Activated naive CD4-positive, alpha-beta T cell treated with anti-CD3 and anti-CD28 coated beads, Interleukin-2, amount 10 ng/mL, durations not matched to agents 7 days and 5 days (primary cell): ENCODE measurements around the gene ADIPOR2.

Experiments
- CTCF ChIA-PET: fragments of 350-600 bp; sonication (Branson Sonifier 250); formaldehyde crosslinking; loops from one replicate; lab custom pipeline; 2021; ENCODE audit warnings: antibody characterized with exemption; lab: Charles Lee
- DNase-seq: peaks from one replicate; pipeline ENCODE4 v3.0.0-alpha.2; 2020
- H3K27ac Mint-ChIP-seq: one replicate; pipeline ENCODE4 v1.8.0; 2021; ENCODE audit warnings: mild to moderate bottlenecking, moderate library complexity, mixed read lengths
- H3K27me3 Mint-ChIP-seq: one replicate; pipeline ENCODE4 v1.8.0; 2021; ENCODE audit warnings: mild to moderate bottlenecking, mixed read lengths
- H3K36me3 Mint-ChIP-seq: one replicate; pipeline ENCODE4 v1.8.0; 2021; ENCODE audit warnings: mixed read lengths
- H3K4me1 Mint-ChIP-seq: one replicate; pipeline ENCODE4 v1.8.0; 2021; ENCODE audit warnings: mixed read lengths
- H3K4me3 Mint-ChIP-seq: one replicate; pipeline ENCODE4 v1.8.0; 2021; ENCODE audit warnings: mild to moderate bottlenecking, moderate library complexity, mixed read lengths
- H3K9me3 Mint-ChIP-seq: one replicate; pipeline ENCODE4 v1.8.0; 2021; ENCODE audit warnings: mixed read lengths

The ADIPOR2 gene

DNA sequence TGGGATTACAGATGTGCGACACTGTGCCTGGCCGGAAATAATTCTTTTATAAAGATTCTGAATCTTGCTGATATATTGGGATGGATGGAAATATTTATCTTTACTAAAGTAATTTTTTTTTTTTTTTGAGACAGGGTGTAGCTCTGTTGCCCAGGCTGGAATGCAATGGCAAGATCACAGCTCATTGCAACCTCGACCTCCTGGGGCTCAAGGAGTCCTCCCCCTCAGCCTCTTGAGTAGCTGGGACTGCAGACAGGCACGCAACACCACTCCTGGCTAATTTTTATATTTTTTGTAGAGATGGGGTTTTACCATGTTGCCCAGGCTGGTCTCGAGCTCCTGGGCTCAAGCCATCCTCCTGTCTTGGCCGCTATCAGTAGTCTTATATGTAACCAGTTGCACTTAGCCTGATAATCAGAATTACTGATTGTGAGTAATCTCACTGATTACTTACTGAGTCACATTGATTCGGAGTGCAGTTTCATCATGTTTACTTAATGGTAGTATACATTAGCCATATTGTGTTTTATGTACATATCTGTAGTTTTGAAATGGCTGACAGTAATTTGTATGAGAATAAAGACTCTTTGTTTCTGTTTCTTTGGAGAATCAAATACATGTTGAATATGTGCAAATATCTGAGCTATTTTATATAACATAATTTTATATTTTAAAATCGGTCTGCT lies 79.1 kb downstream of the ADIPOR2 start:
- Mint-ChIP-seq H3K27ac (no peak overlapping the region), H3K27me3 (no peaks in the 10 kb centered on the region), H3K9me3 (no peaks in the 10 kb centered on the region), H3K4me1 (no peaks in the 10 kb centered on the region), H3K4me3 (no peak overlapping the region), H3K36me3 (peaks cover 13% of the 10 kb centered on the region)
- no peak for DNase-seq
- CTCF ChIA-PET: interaction anchor here (0.7 to 1.6 kb wide), 3 partner anchors 9 to 135 kb away, joined by 3 to 5 read pairs (median 3); no protein-coding TSS in a partner anchor

DNA sequence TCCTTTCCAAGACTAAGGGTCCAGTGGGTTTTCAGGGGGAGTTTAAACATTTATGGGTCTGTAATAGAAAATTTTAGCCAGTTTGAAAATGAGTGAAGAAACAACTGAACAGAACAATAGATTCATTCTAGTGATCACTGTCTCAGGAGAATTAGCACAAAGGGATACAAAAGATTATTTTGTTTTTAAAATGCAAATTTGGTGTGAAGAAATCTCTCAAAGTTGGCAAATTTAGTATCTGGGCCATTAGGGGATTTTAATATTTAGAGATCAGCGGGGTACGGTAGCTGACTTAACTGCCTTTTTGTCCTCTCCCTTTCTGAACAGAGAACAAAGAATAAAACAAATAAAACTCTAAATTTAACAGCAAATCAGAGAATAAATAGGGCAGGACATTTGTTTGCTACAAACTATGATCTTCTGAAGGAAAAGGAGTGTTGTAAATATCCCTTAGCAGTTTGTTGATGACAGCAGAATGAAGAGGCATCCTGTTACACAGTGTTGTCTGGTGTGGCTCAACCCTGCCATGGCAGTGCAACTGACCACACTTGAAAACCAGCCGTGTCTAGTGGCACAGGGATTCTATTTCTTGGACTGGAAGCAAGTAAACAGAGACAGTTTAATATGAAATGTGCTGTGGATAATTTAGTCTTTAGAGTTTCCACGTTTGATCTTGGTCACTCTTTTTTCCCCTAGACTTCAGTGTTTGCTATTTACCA lies 83.2 kb downstream of the ADIPOR2 start:
- Mint-ChIP-seq H3K27me3 (no peaks in the 10 kb centered on the region), H3K27ac (no peak overlapping the region), H3K4me3 (no peak overlapping the region), H3K9me3 (no peaks in the 10 kb centered on the region), H3K36me3 (peaks cover 33% of the 10 kb centered on the region), H3K4me1 (no peaks in the 10 kb centered on the region)
- CTCF ChIA-PET: interaction anchor here (0.6 kb wide), 1 partner anchor 122 kb away, joined by 3 read pairs; no protein-coding TSS in a partner anchor
- no peak for DNase-seq

DNA sequence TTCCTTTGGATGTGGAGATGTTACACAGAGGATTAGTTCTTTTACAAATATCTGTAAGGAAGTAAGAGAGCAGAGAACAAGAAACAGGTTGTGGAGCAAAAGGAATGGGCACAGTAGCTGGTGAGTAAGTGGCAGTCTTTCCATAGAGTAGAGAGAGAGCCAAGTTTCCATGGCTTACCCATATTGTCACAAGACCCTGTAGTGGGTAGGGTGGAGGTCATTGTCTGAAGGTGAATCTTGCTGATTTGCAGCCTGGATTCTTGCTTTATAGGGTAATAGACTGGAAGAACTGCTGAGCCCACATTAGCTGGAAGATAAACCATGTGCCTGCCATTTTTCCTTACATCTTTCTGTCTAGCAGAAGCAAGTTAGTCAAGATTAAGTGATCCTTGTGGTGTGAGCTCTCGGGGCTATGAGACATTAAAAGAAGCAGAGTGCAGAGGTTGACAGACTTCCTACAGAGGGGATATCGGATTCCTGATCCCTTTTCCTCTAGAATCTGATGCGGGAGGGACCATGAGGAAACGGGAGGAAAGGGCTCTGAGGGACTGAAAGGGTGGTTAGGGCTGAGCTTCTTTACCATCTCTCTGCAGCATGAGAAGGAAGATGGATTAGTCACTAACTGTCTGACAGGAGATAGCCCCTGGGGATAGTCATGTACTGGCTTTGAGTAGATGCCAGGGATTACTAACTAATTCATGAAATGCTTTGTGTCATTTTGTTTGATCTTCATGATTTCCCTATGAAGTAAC lies 85.5 kb downstream of the ADIPOR2 start:
- no peak for DNase-seq
- Mint-ChIP-seq H3K4me3 (no peak overlapping the region), H3K27me3 (no peaks in the 10 kb centered on the region), H3K36me3 (peaks cover 42% of the 10 kb centered on the region), H3K27ac (no peak overlapping the region), H3K9me3 (no peaks in the 10 kb centered on the region), H3K4me1 (no peaks in the 10 kb centered on the region)
- CTCF ChIA-PET: interaction anchor here (0.8 kb wide), 1 partner anchor 15 kb away, joined by 3 read pairs; no protein-coding TSS in a partner anchor

DNA sequence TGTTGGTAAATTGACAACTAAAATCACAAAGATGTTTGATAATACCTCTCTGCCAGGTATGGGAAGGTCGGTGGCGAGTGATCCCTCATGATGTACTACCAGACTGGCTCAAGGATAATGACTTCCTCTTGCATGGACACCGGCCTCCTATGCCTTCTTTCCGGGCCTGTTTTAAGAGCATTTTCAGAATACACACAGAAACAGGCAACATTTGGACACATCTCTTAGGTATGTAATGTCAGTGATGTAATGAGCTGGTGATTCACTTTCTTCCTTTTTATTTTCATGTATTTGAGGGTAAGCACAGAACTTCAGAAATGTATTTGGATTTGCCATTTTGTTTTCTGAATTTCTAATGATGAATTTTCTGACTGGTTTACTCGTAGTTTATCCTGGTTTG lies 86.9 kb downstream of the ADIPOR2 start:
- Mint-ChIP-seq H3K27me3 (no peaks in the 10 kb centered on the region), H3K36me3 (peaks cover 45% of the 10 kb centered on the region), H3K4me1 (no peaks in the 10 kb centered on the region), H3K27ac (no peak overlapping the region), H3K4me3 (no peak overlapping the region), H3K9me3 (no peaks in the 10 kb centered on the region)
- no peak for DNase-seq
- CTCF ChIA-PET: no interaction called here

DNA sequence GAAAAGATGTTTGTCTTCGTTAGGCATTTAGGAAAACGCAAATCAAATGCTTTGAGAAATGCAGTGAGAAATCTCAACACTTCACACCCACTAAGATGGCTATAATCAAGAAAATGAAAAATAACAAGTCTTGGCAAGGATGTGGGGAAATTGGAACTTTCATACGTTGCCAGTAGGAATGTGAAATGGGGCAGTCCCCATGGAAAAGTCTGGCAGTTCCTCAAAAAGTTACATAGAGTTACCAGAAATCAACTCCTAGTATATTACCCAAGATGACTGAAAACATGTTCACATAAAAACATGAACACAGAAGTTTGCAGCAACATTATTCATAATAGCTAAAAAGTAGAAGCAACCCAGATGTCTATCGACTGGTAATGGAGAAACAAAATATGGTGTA lies 88.0 kb downstream of the ADIPOR2 start:
- CTCF ChIA-PET: interaction anchor here (1.5 kb wide), 1 partner anchor 12 kb away, joined by 7 read pairs; no protein-coding TSS in a partner anchor
- Mint-ChIP-seq H3K27me3 (no peaks in the 10 kb centered on the region), H3K4me1 (no peaks in the 10 kb centered on the region), H3K4me3 (no peak overlapping the region), H3K36me3 (peaks cover 41% of the 10 kb centered on the region), H3K9me3 (no peaks in the 10 kb centered on the region), H3K27ac (no peak overlapping the region)
- no peak for DNase-seq

DNA sequence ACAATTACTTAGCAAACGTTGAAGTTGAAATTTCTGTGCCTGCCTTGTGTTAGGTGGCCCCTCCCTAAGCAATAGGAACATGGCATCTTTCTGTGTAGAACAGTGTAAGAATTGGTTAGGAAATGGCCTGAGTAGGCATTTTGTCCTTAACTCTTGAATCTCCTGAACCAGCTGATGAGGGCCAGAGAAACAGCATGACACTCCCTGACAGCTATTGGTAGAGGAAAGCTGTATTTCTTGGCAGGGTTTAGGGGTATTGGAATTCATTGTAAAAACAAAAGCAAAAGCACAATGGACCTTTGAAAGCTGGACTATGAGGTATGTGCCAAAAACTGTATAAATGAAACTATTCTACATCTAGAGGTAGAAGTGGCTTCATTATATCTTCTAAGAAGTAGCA lies 88.9 kb downstream of the ADIPOR2 start:
- CTCF ChIA-PET: interaction anchor here (1.5 kb wide), 1 partner anchor 12 kb away, joined by 7 read pairs; no protein-coding TSS in a partner anchor
- DNase-seq: no peak
- Mint-ChIP-seq H3K36me3 (peaks cover 45% of the 10 kb centered on the region), H3K27me3 (no peaks in the 10 kb centered on the region), H3K4me3 (no peak overlapping the region), H3K27ac (no peak overlapping the region), H3K9me3 (no peaks in the 10 kb centered on the region), H3K4me1 (no peaks in the 10 kb centered on the region)

DNA sequence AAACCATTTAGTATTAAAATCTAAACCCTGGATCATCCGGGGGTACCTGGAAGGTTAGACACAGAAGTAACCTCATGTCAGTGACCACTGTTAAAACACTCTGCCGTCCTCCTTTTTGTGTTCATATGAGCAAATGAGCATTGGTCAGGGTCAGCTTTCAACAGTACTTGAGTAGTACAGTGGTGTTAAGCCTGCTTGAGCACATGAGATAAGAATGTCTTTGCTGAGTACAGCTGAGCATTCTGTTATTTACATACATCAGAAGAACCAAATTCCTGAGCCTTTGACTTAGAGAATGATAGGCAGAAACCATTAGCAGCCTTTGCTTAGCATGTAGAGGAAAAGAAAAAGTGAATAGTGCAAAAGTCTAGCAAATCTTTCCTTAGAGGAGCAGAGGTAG lies 90.9 kb downstream of the ADIPOR2 start:
- CTCF ChIA-PET: interaction anchor here (17.3 kb wide), 1 partner anchor 127 kb away, joined by 326 read pairs; no protein-coding TSS in a partner anchor
- Mint-ChIP-seq H3K27me3 (no peaks in the 10 kb centered on the region), H3K9me3 (no peaks in the 10 kb centered on the region), H3K4me1 (no peaks in the 10 kb centered on the region), H3K4me3 (no peak overlapping the region), H3K36me3 (peaks cover 46% of the 10 kb centered on the region), H3K27ac (peak overlapping the region; percentile 4)
- DNase-seq: no peak

DNA sequence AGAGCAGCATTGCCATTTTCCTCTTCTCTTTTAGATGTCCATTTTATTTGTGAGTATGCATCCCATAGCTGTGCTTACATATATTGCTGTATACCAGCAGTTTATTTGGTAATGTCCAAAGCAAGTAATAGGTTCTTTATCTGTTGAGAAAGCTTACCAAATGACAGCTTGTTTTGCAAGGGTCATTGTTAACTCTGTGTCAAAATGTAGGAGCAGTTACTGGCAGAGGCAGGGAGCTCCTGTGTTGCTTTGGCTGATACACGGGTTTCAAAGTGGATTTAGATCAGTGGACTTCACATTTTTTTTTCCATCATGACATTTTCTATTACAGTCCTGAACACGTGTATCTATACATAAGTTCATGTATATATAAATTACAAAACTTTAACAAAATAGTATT lies 91.3 kb downstream of the ADIPOR2 start:
- no peak for DNase-seq
- H3K36me3 Mint-ChIP-seq: peaks cover 46% of the 10 kb centered on the region
- H3K27ac Mint-ChIP-seq: no peak overlapping the region
- no peak overlapping the region for H3K4me3 Mint-ChIP-seq
- CTCF ChIA-PET: interaction anchor here (17.3 kb wide), 1 partner anchor 127 kb away, joined by 326 read pairs; no protein-coding TSS in a partner anchor
- no peaks in the 10 kb centered on the region for H3K9me3 Mint-ChIP-seq
- no peaks in the 10 kb centered on the region for H3K4me1 Mint-ChIP-seq
- no peaks in the 10 kb centered on the region for H3K27me3 Mint-ChIP-seq

DNA sequence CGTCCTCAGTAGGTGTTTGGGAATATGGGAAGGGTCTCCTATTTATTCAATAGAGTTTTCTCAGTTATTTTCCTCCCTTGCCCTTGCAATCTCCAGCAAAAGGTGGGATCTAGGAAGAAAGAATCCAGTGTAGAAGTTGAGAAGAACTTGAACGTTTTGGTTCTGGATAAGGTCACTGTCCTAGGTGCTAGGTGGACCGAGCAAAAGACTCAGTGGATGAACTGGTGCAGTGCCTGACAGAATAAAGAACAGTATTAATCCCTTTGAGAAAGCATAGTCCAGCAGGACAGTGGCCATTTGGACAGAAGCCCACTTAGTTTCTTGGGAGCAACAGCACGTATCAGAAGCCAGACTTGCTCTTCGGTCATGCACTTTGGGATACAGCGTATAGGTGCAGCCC lies 96.8 kb downstream of the ADIPOR2 start:
- peaks cover 22% of the 10 kb centered on the region for H3K4me1 Mint-ChIP-seq
- H3K36me3 Mint-ChIP-seq: peaks cover 23% of the 10 kb centered on the region
- CTCF ChIA-PET: interaction anchor here (9.4 to 17.3 kb wide), 2 partner anchors 133 to 152 kb away, joined by 110 to 326 read pairs; no protein-coding TSS in a partner anchor
- H3K4me3 Mint-ChIP-seq: no peak overlapping the region
- no peaks in the 10 kb centered on the region for H3K9me3 Mint-ChIP-seq
- no peak for DNase-seq
- H3K27ac Mint-ChIP-seq: no peak overlapping the region
- H3K27me3 Mint-ChIP-seq: no peaks in the 10 kb centered on the region

DNA sequence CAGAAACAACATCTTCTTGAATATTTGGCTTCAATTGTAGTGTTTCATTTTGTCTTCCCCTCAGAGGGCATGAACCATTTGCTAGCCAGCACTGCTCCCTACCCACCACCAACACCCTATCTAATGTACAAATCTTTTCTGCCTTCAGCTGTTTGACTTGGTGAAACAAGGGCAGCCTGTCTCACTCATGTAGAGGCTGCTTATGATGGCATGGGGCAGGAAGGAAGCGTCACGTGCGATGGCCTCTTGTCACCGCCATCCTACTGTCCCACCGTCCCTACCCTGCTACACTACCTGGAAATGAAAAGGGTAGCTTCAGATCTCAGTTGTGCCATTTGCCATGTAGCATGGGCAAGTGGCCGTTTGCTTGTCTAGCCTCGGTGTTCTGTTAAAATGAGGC lies 99.6 kb downstream of the ADIPOR2 start:
- Mint-ChIP-seq H3K27ac (no peak overlapping the region), H3K4me1 (peaks cover 22% of the 10 kb centered on the region), H3K27me3 (no peaks in the 10 kb centered on the region), H3K9me3 (no peaks in the 10 kb centered on the region), H3K4me3 (no peak overlapping the region), H3K36me3 (peaks cover 10% of the 10 kb centered on the region)
- CTCF ChIA-PET: interaction anchor here (0.6 to 17.3 kb wide), 22 partner anchors 11 to 260 kb away, joined by 3 to 326 read pairs (median 5); partner anchors contain the start of gene ADIPOR2
- DNase-seq: no peak

DNA sequence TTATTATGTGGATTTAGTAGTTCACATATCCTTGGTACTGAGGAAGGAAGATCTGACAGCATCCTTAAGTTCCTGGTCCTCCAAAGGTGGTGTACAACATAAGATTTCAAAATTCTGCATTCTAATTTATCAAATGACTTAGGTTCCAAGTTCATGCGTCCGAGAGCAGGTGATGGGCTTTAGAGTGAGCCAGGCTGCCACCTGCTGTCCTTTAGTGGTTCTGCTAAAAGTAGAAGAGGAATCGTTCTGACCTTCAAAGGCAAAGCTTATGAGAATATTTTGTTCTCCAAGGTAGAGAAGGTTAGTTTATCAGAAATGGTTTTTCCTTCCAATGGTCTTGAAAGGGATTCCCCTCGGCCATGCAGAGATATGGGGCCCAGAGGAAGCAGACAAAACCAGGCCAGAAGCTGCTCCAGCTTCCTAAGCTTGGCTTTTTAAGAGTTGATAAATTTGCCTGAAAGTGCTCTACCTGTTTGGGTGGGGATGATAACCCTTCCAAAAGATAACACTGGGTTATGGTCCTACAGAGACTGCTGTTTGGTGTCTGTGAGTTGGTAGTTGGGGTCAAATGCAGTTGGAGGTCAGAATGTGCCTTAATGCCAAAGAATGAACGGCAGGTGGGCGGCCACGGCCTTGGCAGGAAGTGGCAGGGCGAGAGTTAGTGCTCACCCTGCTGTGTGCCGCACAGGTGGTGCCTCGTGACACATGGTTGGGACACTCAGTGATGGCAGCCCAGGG lies 100.4 kb downstream of the ADIPOR2 start:
- Mint-ChIP-seq H3K27ac (peak overlapping the region; percentile 79), H3K27me3 (no peaks in the 10 kb centered on the region), H3K4me1 (peaks cover 27% of the 10 kb centered on the region), H3K9me3 (no peaks in the 10 kb centered on the region), H3K36me3 (peaks cover 6% of the 10 kb centered on the region), H3K4me3 (no peak overlapping the region)
- DNase-seq: peak; percentile 78
- CTCF ChIA-PET: interaction anchor here (0.6 to 17.3 kb wide), 29 partner anchors 10 to 673 kb away, joined by 3 to 326 read pairs (median 4); partner anchors contain the start of gene ADIPOR2

DNA sequence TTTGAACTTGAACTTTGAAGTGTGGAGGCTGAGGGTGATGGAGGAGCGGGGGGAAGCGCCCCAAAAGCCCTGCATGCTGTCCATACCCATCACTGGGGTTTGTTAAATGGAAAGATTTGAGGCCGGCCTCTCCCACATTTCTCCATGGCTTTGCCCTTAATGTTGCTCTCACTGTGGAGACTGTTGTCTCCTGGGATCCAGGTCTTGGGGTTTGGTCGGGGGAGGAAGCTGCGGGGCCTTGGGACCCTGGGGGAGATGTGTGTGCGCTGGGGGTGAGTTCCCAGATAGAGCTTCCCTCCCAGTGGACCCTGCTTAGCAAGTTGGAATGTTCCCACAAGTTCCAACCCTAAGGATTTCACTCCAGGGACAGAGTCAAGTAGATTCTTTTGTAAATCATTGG lies 101.5 kb downstream of the ADIPOR2 start:
- CTCF ChIA-PET: interaction anchor here (0.6 to 17.3 kb wide), 5 partner anchors 13 to 158 kb away, joined by 3 to 326 read pairs (median 40); partner anchors contain the start of gene ADIPOR2
- Mint-ChIP-seq H3K9me3 (no peaks in the 10 kb centered on the region), H3K4me3 (no peak overlapping the region), H3K27me3 (no peaks in the 10 kb centered on the region), H3K36me3 (peaks cover 5% of the 10 kb centered on the region), H3K4me1 (peaks cover 30% of the 10 kb centered on the region), H3K27ac (no peak overlapping the region)
- no peak for DNase-seq
